ENCODE measurements around the gene LUC7L.
"Not testable (repeated sequence)": the region's sequence is repeated elsewhere in the genome, so short reads cannot be mapped to it uniquely, and the experiment has no call there.

Gene LUC7L

DNA sequence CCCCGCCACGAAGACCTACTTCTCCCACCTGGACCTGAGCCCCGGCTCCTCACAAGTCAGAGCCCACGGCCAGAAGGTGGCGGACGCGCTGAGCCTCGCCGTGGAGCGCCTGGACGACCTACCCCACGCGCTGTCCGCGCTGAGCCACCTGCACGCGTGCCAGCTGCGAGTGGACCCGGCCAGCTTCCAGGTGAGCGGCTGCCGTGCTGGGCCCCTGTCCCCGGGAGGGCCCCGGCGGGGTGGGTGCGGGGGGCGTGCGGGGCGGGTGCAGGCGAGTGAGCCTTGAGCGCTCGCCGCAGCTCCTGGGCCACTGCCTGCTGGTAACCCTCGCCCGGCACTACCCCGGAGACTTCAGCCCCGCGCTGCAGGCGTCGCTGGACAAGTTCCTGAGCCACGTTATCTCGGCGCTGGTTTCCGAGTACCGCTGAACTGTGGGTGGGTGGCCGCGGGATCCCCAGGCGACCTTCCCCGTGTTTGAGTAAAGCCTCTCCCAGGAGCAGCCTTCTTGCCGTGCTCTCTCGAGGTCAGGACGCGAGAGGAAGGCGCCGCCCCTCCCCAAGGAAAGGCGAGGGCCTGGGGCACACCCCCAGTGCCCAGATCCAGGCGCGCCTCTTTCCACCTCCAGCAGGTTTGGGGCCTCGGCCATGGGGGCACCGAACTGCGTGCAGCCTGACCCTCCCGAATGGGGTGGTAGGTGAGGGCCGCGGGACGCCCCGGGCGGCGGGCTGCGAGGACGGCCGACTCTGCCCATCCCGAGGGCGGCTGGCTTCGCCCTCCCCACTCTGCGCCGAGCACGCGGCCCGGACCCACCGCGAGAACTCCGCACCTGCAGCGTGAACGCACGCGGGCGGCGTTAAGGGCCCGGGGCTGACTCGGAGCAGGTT lies 48.3 kb downstream of the LUC7L start:
- DNase-seq (ENCODE audit: low read depth in 3 of 3, low spot score in 1 of 3), result peak in 2 of 3 donors; percentile 1 to 45

DNA sequence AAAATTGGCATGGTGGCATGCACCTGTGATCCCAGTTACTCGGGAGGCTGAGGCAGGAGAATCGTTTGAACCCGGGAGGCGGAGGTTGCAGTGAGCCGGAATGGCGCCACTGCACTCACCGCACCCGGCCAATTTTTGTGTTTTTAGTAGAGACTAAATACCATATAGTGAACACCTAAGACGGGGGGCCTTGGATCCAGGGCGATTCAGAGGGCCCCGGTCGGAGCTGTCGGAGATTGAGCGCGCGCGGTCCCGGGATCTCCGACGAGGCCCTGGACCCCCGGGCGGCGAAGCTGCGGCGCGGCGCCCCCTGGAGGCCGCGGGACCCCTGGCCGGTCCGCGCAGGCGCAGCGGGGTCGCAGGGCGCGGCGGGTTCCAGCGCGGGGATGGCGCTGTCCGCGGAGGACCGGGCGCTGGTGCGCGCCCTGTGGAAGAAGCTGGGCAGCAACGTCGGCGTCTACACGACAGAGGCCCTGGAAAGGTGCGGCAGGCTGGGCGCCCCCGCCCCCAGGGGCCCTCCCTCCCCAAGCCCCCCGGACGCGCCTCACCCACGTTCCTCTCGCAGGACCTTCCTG lies 49.1 kb downstream of the LUC7L start, which contains the start of gene HBQ1:
TSS of gene HBQ1 (plus strand) at position 359 of the 575 bp plus-strand sequence. CDS start at position 387, 28 bp downstream.
- DNase-seq (ENCODE audit: low read depth in 3 of 3, low spot score in 1 of 3), result peak in 1 of 3 donors; percentile 37

DNA sequence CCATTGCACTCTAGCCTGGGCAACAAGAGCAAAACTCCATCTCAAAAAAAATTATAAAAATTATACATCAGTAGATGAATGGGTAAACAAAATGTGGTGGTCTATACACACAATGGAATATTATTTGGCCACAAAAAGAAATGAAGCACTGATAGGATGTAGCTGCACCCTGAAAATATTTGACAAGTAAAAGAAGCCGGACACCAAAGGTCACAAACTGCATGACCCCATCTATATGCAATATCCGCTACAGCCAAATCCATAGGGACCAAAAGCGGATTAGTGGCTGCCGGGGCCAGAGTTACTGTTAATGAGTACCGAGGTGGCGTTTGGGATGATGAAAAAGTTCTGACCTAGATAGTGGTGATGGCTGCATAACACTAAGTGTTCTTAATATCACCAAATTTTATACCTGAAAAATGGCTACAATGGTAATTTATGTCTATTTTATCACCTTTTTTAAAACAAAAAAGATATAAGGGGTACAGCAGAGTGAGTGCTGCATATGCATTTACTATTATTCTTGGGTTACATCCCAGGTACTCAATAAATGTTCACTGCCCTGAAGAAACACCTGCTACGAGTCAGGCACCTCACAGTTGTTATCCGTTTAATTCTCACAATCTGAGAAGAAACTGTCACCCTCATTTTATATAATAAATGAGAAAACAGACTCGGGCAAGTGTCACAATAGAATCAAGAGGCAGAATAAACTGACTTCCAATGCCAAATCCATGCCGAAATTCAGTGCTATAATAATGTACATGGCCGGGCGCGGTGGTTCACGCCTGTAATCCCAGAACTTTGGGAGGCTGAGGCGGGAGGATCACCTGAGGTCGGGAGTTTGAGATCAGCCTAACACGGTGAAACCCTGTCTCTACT lies 49.8 kb downstream of the LUC7L start:
- DNase-seq (ENCODE audit: low read depth in 3 of 3, low spot score in 1 of 3), result no peak

DNA sequence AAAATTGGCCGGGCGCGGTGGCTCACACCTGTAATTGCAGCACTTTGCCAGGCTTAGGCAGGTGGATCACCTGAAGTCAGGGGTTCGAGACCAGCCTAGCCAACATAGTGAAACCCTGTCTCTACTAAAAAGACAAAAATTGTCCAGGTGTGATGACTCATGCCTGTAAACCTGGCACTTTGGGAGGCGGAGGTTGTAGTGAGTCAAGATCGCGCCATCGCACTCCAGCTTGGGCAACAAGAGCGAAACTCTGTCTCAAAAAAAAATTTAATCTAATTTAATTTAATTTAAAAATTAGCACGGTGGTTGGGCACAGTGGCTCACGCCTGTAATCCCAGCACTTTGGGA lies 50.6 kb downstream of the LUC7L start:
- DNase-seq (ENCODE audit: low read depth in 3 of 3, low spot score in 1 of 3), result no peak

DNA sequence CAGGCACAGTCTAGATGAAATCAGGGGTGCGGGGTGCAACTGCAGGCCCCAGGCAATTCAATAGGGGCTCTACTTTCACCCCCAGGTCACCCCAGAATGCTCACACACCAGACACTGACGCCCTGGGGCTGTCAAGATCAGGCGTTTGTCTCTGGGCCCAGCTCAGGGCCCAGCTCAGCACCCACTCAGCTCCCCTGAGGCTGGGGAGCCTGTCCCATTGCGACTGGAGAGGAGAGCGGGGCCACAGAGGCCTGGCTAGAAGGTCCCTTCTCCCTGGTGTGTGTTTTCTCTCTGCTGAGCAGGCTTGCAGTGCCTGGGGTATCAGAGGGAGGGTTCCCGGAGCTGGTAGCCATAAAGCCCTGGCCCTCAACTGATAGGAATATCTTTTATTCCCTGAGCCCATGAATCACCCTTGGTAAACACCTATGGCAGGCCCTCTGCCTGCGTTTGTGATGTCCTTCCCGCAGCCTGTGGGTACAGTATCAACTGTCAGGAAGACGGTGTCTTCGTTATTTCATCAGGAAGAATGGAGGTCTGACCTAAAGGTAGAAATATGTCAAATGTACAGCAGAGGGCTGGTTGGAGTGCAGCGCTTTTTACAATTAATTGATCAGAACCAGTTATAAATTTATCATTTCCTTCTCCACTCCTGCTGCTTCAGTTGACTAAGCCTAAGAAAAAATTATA lies 51.1 kb downstream of the LUC7L start:
- no peak for DNase-seq (ENCODE audit: low read depth in 3 of 3, low spot score in 1 of 3)

DNA sequence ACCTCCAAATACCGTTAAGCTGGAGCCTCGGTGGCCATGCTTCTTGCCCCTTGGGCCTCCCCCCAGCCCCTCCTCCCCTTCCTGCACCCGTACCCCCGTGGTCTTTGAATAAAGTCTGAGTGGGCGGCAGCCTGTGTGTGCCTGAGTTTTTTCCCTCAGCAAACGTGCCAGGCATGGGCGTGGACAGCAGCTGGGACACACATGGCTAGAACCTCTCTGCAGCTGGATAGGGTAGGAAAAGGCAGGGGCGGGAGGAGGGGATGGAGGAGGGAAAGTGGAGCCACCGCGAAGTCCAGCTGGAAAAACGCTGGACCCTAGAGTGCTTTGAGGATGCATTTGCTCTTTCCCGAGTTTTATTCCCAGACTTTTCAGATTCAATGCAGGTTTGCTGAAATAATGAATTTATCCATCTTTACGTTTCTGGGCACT lies 51.8 kb downstream of the LUC7L start:
- DNase-seq (ENCODE audit: low read depth in 3 of 3, low spot score in 1 of 3), result no peak

DNA sequence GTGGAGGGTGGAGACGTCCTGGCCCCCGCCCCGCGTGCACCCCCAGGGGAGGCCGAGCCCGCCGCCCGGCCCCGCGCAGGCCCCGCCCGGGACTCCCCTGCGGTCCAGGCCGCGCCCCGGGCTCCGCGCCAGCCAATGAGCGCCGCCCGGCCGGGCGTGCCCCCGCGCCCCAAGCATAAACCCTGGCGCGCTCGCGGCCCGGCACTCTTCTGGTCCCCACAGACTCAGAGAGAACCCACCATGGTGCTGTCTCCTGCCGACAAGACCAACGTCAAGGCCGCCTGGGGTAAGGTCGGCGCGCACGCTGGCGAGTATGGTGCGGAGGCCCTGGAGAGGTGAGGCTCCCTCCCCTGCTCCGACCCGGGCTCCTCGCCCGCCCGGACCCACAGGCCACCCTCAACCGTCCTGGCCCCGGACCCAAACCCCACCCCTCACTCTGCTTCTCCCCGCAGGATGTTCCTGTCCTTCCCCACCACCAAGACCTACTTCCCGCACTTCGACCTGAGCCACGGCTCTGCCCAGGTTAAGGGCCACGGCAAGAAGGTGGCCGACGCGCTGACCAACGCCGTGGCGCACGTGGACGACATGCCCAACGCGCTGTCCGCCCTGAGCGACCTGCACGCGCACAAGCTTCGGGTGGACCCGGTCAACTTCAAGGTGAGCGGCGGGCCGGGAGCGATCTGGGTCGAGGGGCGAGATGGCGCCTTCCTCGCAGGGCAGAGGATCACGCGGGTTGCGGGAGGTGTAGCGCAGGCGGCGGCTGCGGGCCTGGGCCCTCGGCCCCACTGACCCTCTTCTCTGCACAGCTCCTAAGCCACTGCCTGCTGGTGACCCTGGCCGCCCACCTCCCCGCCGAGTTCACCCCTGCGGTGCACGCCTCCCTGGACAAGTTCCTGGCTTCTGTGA lies 52.5 kb downstream of the LUC7L start, which contains the start of gene HBA1:
TSS of gene HBA1 (plus strand) at position 204 of the 906 bp plus-strand sequence. CDS start at position 241, 37 bp downstream.
- DNase-seq (ENCODE audit: low read depth in 3 of 3, low spot score in 1 of 3), result not testable (repeated sequence)

DNA sequence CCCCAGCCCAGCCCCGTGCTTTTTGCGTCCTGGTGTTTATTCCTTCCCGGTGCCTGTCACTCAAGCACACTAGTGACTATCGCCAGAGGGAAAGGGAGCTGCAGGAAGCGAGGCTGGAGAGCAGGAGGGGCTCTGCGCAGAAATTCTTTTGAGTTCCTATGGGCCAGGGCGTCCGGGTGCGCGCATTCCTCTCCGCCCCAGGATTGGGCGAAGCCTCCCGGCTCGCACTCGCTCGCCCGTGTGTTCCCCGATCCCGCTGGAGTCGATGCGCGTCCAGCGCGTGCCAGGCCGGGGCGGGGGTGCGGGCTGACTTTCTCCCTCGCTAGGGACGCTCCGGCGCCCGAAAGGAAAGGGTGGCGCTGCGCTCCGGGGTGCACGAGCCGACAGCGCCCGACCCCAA lies 53.2 kb downstream of the LUC7L start:
- DNase-seq (ENCODE audit: low read depth in 3 of 3, low spot score in 1 of 3), result not testable (repeated sequence)

DNA sequence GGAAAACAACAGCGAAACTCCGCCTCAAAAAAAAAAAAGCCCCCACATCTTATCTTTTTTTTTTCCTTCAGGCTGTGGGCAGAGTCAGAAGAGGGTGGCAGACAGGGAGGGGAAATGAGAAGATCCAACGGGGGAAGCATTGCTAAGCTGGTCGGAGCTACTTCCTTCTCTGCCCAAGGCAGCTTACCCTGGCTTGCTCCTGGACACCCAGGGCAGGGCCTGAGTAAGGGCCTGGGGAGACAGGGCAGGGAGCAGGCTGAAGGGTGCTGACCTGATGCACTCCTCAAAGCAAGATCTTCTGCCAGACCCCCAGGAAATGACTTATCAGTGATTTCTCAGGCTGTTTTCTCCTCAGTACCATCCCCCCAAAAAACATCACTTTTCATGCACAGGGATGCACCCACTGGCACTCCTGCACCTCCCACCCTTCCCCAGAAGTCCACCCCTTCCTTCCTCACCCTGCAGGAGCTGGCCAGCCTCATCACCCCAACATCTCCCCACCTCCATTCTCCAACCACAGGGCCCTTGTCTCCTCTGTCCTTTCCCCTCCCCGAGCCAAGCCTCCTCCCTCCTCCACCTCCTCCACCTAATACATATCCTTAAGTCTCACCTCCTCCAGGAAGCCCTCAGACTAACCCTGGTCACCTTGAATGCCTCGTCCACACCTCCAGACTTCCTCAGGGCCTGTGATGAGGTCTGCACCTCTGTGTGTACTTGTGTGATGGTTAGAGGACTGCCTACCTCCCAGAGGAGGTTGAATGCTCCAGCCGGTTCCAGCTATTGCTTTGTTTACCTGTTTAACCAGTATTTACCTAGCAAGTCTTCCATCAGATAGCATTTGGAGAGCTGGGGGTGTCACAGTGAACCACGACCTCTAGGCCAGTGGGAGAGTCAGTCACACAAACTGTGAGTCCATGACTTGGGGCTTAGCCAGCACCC lies 54.0 kb downstream of the LUC7L start:
- DNase-seq (ENCODE audit: low read depth in 3 of 3, low spot score in 1 of 3), result no peak

DNA sequence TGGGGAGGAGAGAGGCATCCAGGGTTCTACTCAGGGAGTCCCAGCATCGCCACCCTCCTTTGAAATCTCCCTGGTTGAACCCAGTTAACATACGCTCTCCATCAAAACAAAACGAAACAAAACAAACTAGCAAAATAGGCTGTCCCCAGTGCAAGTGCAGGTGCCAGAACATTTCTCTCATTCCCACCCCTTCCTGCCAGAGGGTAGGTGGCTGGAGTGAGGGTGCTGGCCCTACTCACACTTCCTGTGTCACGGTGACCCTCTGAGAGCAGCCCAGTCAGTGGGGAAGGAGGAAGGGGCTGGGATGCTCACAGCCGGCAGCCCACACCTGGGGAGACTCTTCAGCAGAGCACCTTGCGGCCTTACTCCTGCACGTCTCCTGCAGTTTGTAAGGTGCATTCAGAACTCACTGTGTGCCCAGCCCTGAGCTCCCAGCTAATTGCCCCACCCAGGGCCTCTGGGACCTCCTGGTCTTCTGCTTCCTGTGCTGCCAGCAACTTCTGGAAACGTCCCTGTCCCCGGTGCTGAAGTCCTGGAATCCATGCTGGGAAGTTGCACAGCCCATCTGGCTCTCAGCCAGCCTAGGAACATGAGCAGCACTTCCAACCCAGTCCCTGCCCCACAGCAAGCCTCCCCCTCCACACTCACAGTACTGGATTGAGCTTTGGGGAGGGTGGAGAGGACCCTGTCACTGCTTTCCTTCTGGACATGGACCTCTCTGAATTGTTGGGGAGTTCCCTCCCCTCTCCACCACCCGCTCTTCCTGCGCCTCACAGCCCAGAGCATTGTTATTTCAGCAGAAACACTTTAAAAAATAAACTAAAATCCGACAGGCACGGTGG lies 55.1 kb downstream of the LUC7L start:
- not testable (repeated sequence) for DNase-seq (ENCODE audit: low read depth in 3 of 3, low spot score in 1 of 3)

DNA sequence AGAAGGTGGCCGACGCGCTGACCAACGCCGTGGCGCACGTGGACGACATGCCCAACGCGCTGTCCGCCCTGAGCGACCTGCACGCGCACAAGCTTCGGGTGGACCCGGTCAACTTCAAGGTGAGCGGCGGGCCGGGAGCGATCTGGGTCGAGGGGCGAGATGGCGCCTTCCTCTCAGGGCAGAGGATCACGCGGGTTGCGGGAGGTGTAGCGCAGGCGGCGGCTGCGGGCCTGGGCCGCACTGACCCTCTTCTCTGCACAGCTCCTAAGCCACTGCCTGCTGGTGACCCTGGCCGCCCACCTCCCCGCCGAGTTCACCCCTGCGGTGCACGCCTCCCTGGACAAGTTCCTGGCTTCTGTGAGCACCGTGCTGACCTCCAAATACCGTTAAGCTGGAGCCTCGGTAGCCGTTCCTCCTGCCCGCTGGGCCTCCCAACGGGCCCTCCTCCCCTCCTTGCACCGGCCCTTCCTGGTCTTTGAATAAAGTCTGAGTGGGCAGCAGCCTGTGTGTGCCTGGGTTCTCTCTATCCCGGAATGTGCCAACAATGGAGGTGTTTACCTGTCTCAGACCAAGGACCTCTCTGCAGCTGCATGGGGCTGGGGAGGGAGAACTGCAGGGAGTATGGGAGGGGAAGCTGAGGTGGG lies 55.9 kb downstream of the LUC7L start:
- DNase-seq (ENCODE audit: low read depth in 3 of 3, low spot score in 1 of 3), result not testable (repeated sequence)

DNA sequence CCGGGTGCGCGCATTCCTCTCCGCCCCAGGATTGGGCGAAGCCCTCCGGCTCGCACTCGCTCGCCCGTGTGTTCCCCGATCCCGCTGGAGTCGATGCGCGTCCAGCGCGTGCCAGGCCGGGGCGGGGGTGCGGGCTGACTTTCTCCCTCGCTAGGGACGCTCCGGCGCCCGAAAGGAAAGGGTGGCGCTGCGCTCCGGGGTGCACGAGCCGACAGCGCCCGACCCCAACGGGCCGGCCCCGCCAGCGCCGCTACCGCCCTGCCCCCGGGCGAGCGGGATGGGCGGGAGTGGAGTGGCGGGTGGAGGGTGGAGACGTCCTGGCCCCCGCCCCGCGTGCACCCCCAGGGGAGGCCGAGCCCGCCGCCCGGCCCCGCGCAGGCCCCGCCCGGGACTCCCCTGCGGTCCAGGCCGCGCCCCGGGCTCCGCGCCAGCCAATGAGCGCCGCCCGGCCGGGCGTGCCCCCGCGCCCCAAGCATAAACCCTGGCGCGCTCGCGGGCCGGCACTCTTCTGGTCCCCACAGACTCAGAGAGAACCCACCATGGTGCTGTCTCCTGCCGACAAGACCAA lies 56.8 kb downstream of the LUC7L start, which contains the start of gene HBA2:
TSS of gene HBA2 (plus strand) at position 503 of the 568 bp plus-strand sequence. CDS start at position 540, 37 bp downstream.
- not testable (repeated sequence) for DNase-seq (ENCODE audit: low read depth in 3 of 3, low spot score in 1 of 3)

DNA sequence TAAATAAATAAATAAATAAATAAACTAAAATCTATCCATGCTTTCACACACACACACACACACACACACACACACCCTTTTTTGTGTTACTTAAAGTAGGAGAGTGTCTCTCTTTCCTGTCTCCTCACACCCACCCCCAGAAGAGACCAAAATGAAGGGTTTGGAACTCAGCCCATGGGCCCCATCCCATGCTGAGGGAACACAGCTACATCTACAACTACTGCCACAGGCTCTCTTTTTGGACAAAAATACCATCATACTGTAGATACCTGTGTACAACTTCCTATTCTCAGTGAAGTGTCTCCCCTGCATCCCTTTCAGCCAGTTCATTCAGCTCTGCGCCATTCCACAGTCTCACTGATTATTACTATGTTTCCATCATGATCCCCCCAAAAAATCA lies 58.5 kb downstream of the LUC7L start:
- DNase-seq (ENCODE audit: low read depth in 3 of 3, low spot score in 1 of 3), result no peak

DNA sequence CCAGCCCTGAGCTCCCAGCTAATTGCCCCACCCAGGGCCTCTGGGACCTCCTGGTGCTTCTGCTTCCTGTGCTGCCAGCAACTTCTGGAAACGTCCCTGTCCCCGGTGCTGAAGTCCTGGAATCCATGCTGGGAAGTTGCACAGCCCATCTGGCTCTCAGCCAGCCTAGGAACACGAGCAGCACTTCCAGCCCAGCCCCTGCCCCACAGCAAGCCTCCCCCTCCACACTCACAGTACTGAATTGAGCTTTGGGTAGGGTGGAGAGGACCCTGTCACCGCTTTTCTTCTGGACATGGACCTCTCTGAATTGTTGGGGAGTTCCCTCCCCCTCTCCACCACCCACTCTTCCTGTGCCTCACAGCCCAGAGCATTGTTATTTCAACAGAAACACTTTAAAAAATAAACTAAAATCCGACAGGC lies 59.2 kb downstream of the LUC7L start:
- not testable (repeated sequence) for DNase-seq (ENCODE audit: low read depth in 3 of 3, low spot score in 1 of 3)

DNA sequence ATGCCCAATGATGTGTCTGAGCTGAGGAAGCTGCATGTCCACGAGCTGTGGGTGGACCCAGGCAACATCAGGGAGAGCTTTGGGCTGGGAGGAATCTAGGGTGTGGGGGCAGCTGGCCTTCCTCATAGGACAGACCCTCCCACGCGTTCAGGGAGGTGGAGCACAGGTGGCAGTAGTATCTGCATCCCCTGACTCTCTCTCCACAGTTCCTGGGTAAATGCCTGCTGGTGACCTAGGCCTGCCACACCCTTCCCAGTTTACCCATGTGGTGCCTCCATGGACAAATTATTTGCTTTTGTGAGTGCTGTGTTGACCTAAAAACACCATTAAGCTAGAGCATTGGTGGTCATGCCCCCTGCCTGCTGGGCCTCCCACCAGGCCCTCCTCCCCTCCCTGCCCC lies 60.2 kb downstream of the LUC7L start:
- no peak for DNase-seq (ENCODE audit: low read depth in 3 of 3, low spot score in 1 of 3)

DNA sequence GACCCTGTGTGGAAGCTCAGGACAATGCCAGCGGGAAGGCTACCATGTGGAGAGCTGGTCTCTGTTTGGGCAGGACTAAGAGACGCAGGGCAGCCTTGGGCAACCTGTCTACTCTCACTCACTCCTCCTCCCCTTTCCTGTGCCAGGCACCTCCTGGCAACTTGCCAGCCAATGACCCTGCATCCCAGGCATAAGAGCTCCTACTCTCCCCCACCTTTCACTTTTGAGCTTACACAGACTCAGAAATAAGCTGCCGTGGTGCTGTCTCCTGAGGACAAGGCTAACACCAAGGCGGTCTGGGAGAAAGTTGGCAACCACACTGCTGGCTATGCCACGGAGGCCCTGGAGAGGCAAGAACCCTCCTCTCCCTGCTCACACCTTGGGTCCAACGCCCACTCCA lies 60.8 kb downstream of the LUC7L start:
- no peak for DNase-seq (ENCODE audit: low read depth in 3 of 3, low spot score in 1 of 3)

Data from stimulated activated CD4-positive, alpha-beta T cell treated with anti-CD3 and anti-CD28 coated beads, TNF-alpha, amount 100 ng/mL, for 1 hour (primary cell).